OCI-LY7 (cell line): ENCODE results near the gene IL22RA2.

Experiments
- EZH2phosphoT487 ChIP-seq: fragments of 200-600 bp; sonication (generic); IDR thresholded peaks from 2 replicates; pipeline ENCODE4 v1.6.1; 2018; ENCODE audit warnings: low read depth, borderline replicate concordance, mild to moderate bottlenecking, mixed run types, antibody characterized with exemption, low read length, moderate library complexity, mixed read lengths
- TF ChIP-seq, protein P1 (sequence below): fragments of 200-600 bp; sonication (generic); conservative IDR thresholded peaks from 2 replicates; pipeline ENCODE4 v1.5.1; 2014; ENCODE audit warnings: mild to moderate bottlenecking, antibody characterized with exemption, low read length, moderate library complexity, mixed read lengths

DNA sequence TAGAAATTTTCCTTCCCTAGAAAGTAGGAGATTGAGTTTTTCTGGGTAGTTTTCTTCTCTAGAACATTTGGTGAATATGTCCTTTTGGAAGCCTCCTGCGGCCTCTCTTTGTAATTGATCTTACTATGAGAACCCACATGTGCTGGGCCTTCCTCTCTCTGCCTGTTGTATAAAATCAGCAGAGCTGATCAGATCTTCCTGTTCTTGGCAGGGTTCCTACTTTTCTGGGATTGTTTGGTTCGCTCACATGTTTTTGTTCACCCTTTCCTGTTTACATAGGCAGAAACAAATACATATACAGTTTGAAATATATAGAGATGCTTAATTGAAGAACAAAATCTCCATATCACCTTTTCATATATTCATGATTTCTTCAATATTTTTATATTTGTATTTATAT, 57.8 kb downstream of the IL22RA2 start:
- TF ChIP-seq, protein P1, sequence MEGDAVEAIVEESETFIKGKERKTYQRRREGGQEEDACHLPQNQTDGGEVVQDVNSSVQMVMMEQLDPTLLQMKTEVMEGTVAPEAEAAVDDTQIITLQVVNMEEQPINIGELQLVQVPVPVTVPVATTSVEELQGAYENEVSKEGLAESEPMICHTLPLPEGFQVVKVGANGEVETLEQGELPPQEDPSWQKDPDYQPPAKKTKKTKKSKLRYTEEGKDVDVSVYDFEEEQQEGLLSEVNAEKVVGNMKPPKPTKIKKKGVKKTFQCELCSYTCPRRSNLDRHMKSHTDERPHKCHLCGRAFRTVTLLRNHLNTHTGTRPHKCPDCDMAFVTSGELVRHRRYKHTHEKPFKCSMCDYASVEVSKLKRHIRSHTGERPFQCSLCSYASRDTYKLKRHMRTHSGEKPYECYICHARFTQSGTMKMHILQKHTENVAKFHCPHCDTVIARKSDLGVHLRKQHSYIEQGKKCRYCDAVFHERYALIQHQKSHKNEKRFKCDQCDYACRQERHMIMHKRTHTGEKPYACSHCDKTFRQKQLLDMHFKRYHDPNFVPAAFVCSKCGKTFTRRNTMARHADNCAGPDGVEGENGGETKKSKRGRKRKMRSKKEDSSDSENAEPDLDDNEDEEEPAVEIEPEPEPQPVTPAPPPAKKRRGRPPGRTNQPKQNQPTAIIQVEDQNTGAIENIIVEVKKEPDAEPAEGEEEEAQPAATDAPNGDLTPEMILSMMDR = no peak
- no peak for TF ChIP-seq EZH2phosphoT487
